ENCODE data around the gene PDE10A. TPM values are rescaled to one million over a fixed set of nuclear protein-coding genes. Genes with fewer than 3 reads are reported as not detected.
"Not testable (repeated sequence)": the region's sequence is repeated elsewhere in the genome, so short reads cannot be mapped to it uniquely, and the experiment has no call there.

The PDE10A gene
- total and polyA plus RNA-seq, 9 of the 15 experiments (the other 6 are each of a cell fraction or from before 2014, with no cell fraction given): 0.04 TPM; not detected in 8

DNA sequence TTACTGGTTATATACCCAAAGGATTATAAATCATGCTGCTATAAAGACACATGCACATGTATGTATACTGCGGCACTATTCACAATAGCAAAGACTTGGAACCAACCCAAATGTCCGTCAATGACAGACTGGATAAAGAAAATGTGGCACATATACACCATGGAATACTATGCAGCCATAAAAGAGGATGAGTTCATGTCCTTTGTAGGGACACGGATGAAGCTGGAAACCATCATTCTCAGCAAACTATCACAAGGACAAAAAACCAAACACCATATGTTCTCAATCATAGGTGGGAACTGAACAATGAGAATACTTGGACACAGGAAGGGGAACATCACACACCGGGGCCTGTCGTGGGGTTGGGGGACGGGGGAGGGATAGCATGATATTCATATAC, 104.9 kb downstream of the PDE10A start:
- H3K27ac ChIP-seq (ENCODE audit: extremely low read depth, low read depth, low read length); CTCF ChIA-PET (ENCODE audit: low intra/inter-chr PET ratio); intact Hi-C loops (cut with micrococcal nuclease); H3K9ac ChIP-seq (ENCODE audit: insufficient read depth in 1 of 2, low read depth in 2 of 2, low read length in 2 of 2); DNase-seq (ENCODE audit: extremely low read depth in 1 of 4, low spot score in 3 of 4); in situ Hi-C loops (cut with MboI); POLR2A ChIA-PET; H4K20me1 ChIP-seq (replicated peaks; ENCODE audit: control insufficient read depth, insufficient read depth, low read length); H3K27me3 ChIP-seq (ENCODE audit: control insufficient read depth in 2 of 2, insufficient read depth in 2 of 2, low read length in 2 of 2); ATAC-seq; BruUV-seq (replicated peaks); H3K4me1 ChIP-seq (replicated peaks in 1 of 2; ENCODE audit: control insufficient read depth in 2 of 2, insufficient read depth in 2 of 2, low read length in 2 of 2); H3K4me3 ChIP-seq; H3K79me2 ChIP-seq (ENCODE audit: control insufficient read depth, insufficient read depth, low read length); H3K36me3 ChIP-seq (ENCODE audit: control insufficient read depth, insufficient read depth, low read length); H3K4me2 ChIP-seq (ENCODE audit: insufficient read depth, low read length); H3K9me3 ChIP-seq (replicated peaks; ENCODE audit: control insufficient read depth, insufficient read depth, low read depth, low read length); H3K9me1 ChIP-seq (ENCODE audit: control insufficient read depth, insufficient read depth, low read length); H2AFZ ChIP-seq (ENCODE audit: low read depth, low read length); FAIRE-seq: not testable (repeated sequence)
- 0% methylated on average over 3 of the region's 6 CpGs for WGBS (ENCODE audit: insufficient coverage, low coverage, missing lambda C conversion rate)

GRCh38 chr6:165557674-165558073, 105.4 kb downstream of the PDE10A start:
- DNase-seq (ENCODE audit: extremely low read depth in 1 of 4, low spot score in 3 of 4) (no peak), FAIRE-seq (no peak), ATAC-seq (no peak)
- H2AFZ ChIP-seq (ENCODE audit: low read depth, low read length): no peak overlapping the region
- no peaks in the 10 kb centered on the region for H4K20me1 ChIP-seq (replicated peaks; ENCODE audit: control insufficient read depth, insufficient read depth, low read length)
- no peaks in the 10 kb centered on the region for H3K27me3 ChIP-seq (ENCODE audit: control insufficient read depth in 2 of 2, insufficient read depth in 2 of 2, low read length in 2 of 2)
- WGBS (ENCODE audit: insufficient coverage, low coverage, missing lambda C conversion rate): under 1% methylated on average over 6 of the region's 6 CpGs
- no peak overlapping the region for H3K4me2 ChIP-seq (ENCODE audit: insufficient read depth, low read length)
- no peaks in the 10 kb centered on the region for H3K4me1 ChIP-seq (replicated peaks in 1 of 2; ENCODE audit: control insufficient read depth in 2 of 2, insufficient read depth in 2 of 2, low read length in 2 of 2)
- no peaks in the 10 kb centered on the region for H3K36me3 ChIP-seq (ENCODE audit: control insufficient read depth, insufficient read depth, low read length)
- H3K27ac ChIP-seq (ENCODE audit: extremely low read depth, low read depth, low read length): no peak overlapping the region
- H3K9me3 ChIP-seq (replicated peaks; ENCODE audit: control insufficient read depth, insufficient read depth, low read depth, low read length): peaks cover 2% of the 10 kb centered on the region; the same call in 1 of the 2 replicates
- no peaks in the 10 kb centered on the region for H3K79me2 ChIP-seq (ENCODE audit: control insufficient read depth, insufficient read depth, low read length)
- no TSS peak for BruUV-seq (replicated peaks)
- no peaks in the 10 kb centered on the region for H3K9me1 ChIP-seq (ENCODE audit: control insufficient read depth, insufficient read depth, low read length)
- intact Hi-C loops (cut with micrococcal nuclease): no loop called here
- ChIA-PET CTCF (ENCODE audit: low intra/inter-chr PET ratio) (no interaction called here), POLR2A (no interaction called here)
- H3K4me3 ChIP-seq: no peak overlapping the region
- in situ Hi-C loops (cut with MboI): no loop called here
- H3K9ac ChIP-seq (ENCODE audit: insufficient read depth in 1 of 2, low read depth in 2 of 2, low read length in 2 of 2): no peak overlapping the region
- no peak for TF ChIP-seq ZNF41 (CRISPR knock-in tag; conservative IDR thresholded peaks at IDR 0.05)
- TF ChIP-seq, protein P1, sequence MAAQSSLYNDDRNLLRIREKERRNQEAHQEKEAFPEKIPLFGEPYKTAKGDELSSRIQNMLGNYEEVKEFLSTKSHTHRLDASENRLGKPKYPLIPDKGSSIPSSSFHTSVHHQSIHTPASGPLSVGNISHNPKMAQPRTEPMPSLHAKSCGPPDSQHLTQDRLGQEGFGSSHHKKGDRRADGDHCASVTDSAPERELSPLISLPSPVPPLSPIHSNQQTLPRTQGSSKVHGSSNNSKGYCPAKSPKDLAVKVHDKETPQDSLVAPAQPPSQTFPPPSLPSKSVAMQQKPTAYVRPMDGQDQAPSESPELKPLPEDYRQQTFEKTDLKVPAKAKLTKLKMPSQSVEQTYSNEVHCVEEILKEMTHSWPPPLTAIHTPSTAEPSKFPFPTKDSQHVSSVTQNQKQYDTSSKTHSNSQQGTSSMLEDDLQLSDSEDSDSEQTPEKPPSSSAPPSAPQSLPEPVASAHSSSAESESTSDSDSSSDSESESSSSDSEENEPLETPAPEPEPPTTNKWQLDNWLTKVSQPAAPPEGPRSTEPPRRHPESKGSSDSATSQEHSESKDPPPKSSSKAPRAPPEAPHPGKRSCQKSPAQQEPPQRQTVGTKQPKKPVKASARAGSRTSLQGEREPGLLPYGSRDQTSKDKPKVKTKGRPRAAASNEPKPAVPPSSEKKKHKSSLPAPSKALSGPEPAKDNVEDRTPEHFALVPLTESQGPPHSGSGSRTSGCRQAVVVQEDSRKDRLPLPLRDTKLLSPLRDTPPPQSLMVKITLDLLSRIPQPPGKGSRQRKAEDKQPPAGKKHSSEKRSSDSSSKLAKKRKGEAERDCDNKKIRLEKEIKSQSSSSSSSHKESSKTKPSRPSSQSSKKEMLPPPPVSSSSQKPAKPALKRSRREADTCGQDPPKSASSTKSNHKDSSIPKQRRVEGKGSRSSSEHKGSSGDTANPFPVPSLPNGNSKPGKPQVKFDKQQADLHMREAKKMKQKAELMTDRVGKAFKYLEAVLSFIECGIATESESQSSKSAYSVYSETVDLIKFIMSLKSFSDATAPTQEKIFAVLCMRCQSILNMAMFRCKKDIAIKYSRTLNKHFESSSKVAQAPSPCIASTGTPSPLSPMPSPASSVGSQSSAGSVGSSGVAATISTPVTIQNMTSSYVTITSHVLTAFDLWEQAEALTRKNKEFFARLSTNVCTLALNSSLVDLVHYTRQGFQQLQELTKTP (IDR thresholded peaks at IDR 0.05; ENCODE audit: low read depth in 1 of 2, partially characterized antibody in 2 of 2): no peak
- TF ChIP-seq, protein P2, sequence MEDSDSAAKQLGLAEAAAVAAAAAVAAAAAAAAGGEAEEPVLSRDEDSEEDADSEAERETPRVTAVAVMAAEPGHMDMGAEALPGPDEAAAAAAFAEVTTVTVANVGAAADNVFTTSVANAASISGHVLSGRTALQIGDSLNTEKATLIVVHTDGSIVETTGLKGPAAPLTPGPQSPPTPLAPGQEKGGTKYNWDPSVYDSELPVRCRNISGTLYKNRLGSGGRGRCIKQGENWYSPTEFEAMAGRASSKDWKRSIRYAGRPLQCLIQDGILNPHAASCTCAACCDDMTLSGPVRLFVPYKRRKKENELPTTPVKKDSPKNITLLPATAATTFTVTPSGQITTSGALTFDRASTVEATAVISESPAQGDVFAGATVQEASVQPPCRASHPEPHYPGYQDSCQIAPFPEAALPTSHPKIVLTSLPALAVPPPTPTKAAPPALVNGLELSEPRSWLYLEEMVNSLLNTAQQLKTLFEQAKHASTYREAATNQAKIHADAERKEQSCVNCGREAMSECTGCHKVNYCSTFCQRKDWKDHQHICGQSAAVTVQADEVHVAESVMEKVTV (CRISPR knock-in tag; IDR thresholded peaks at IDR 0.05): no peak
- TF ChIP-seq ASH1L (IDR thresholded peaks at IDR 0.05; ENCODE audit: borderline replicate concordance, low read depth, partially characterized antibody): no peak
- TF ChIP-seq, protein P3, sequence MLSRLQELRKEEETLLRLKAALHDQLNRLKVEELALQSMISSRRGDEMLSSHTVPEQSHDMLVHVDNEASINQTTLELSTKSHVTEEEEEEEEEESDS (CRISPR knock-in tag; IDR thresholded peaks at IDR 0.05): no peak
- TF ChIP-seq LEF1 (IDR thresholded peaks at IDR 0.05): no peak
- no peak for TF ChIP-seq CHD4 (IDR thresholded peaks at IDR 0.05; ENCODE audit: insufficient read depth, insufficient replicate concordance, low read depth, low read length, poor library complexity, severe bottlenecking)
- no peak for TF ChIP-seq ATF3 (IDR thresholded peaks at IDR 0.05)
- no peak for TF ChIP-seq ATF3 (CRISPR knock-in tag; conservative IDR thresholded peaks at IDR 0.05)
